ENCODE measurements around the gene PCDH15.

The PCDH15 gene

GRCh38 chr10:54702583-54703485, 98.2 kb downstream of the PCDH15 start:
- DNase-seq = no peak

- no peak for DNase-seq
Measured at GRCh38 chr10:54691331-54691730, 109.7 kb downstream of the PCDH15 start.

GRCh38 chr10:54682554-54682953, 118.5 kb downstream of the PCDH15 start:
- no peak for DNase-seq

GRCh38 chr10:54681136-54681535, 119.9 kb downstream of the PCDH15 start:
- DNase-seq = no peak

- DNase-seq = no peak
Measured at GRCh38 chr10:54667136-54667535, 133.9 kb downstream of the PCDH15 start.

- DNase-seq = no peak
Measured at GRCh38 chr10:54666192-54666591, 134.8 kb downstream of the PCDH15 start.

GRCh38 chr10:54665095-54665494, 135.9 kb downstream of the PCDH15 start:
- no peak for DNase-seq

GRCh38 chr10:54660397-54660796, 140.6 kb downstream of the PCDH15 start:
- no peak for DNase-seq

- no peak for DNase-seq
Measured at GRCh38 chr10:54656643-54657042, 144.4 kb downstream of the PCDH15 start.

GRCh38 chr10:54653518-54653917, 147.5 kb downstream of the PCDH15 start:
- no peak for DNase-seq

- no peak for DNase-seq
Measured at GRCh38 chr10:54650547-54650946, 150.5 kb downstream of the PCDH15 start.

- no peak for DNase-seq
Measured at GRCh38 chr10:54622017-54622416, 179.0 kb downstream of the PCDH15 start.

- no peak for DNase-seq
Measured at GRCh38 chr10:54620352-54620751, 180.7 kb downstream of the PCDH15 start.

GRCh38 chr10:54614072-54614471, 187.0 kb downstream of the PCDH15 start:
- DNase-seq = no peak

GRCh38 chr10:54613162-54613561, 187.9 kb downstream of the PCDH15 start:
- DNase-seq = no peak

GRCh38 chr10:54609423-54609822, 191.6 kb downstream of the PCDH15 start:
- DNase-seq = no peak

GRCh38 chr10:54607983-54608382, 193.0 kb downstream of the PCDH15 start:
- no peak for DNase-seq

GRCh38 chr10:54594289-54594688, 206.7 kb downstream of the PCDH15 start:
- no peak for DNase-seq

- no peak for DNase-seq
Measured at GRCh38 chr10:54587971-54588370, 213.1 kb downstream of the PCDH15 start.

GRCh38 chr10:54585572-54585971, 215.5 kb downstream of the PCDH15 start:
- no peak for DNase-seq

GRCh38 chr10:54577682-54578081, 223.3 kb downstream of the PCDH15 start:
- DNase-seq = no peak

- DNase-seq = no peak
Measured at GRCh38 chr10:54576541-54576940, 224.5 kb downstream of the PCDH15 start.

- no peak for DNase-seq
Measured at GRCh38 chr10:54559498-54559897, 241.5 kb downstream of the PCDH15 start.

GRCh38 chr10:54554028-54554427, 247.0 kb downstream of the PCDH15 start:
- DNase-seq = no peak

GRCh38 chr10:54550016-54550415, 251.0 kb downstream of the PCDH15 start:
- no peak for DNase-seq

Measured in NCI-H226 (cell line).